ENCODE measurements around the gene LCTL.

- TF ChIP-seq MAX (IDR thresholded peaks at IDR 0.05): no peak
- no peak for TF ChIP-seq CTCF (IDR thresholded peaks at IDR 0.05)
- TF ChIP-seq BHLHE40 (IDR thresholded peaks at IDR 0.05; ENCODE audit: low read depth, low read length): no peak
- no peak for TF ChIP-seq TFCP2L1 (CRISPR knock-in tag; IDR thresholded peaks at IDR 0.05)
- TF ChIP-seq REST (IDR thresholded peaks at IDR 0.05): no peak
- TF ChIP-seq POLR2A (IDR thresholded peaks at IDR 0.05; ENCODE audit: low read length): no peak
- no peak for TF ChIP-seq RCOR1 (IDR thresholded peaks at IDR 0.05; ENCODE audit: low read depth, low read length)
- TF ChIP-seq BCL3 (IDR thresholded peaks at IDR 0.05): no peak
- TF ChIP-seq PBX3 (IDR thresholded peaks at IDR 0.05): no peak
- no peak for TF ChIP-seq RAD21 (conservative IDR thresholded peaks at IDR 0.05 in 1 of 2, IDR thresholded peaks at IDR 0.05 in 1 of 2)
- no peak for TF ChIP-seq EP300 (IDR thresholded peaks at IDR 0.05)
- TF ChIP-seq MYC (IDR thresholded peaks at IDR 0.05; ENCODE audit: borderline replicate concordance, low read length): no peak
Observed at GRCh38 chr15:66600240-66600627, 34.4 kb upstream of the LCTL start.
